HepG2 (cell line): ENCODE results near the gene MRPL2. TPM values are rescaled to one million over a fixed set of nuclear protein-coding genes. Genes with fewer than 3 reads are reported as not detected.

Experiments
- AHR ChIP-seq: IDR thresholded peaks from 2 replicates; pipeline ENCODE4 v1.6.1; 2018; ENCODE audit warnings: missing genetic modification reagents, missing compliant biosample characterization
- FIP1L1 ChIP-seq: fragments of 200-400 bp; formaldehyde crosslinking; IDR thresholded peaks from 2 replicates; pipeline ENCODE4 v1.6.1; 2018; ENCODE audit warnings: low read depth, mild to moderate bottlenecking, low read length, moderate library complexity, borderline replicate concordance; ENCODE audit not compliant: insufficient read depth
- HIC2 ChIP-seq: sonication (generic); formaldehyde crosslinking; IDR thresholded peaks from 2 replicates; pipeline ENCODE4 v1.9.0; 2022; ENCODE audit warnings: low read depth, missing genetic modification reagents
- HOXA7 ChIP-seq: sonication (generic); formaldehyde crosslinking; IDR thresholded peaks from 2 replicates; pipeline ENCODE4 v1.8.1; 2022; ENCODE audit warnings: mild to moderate bottlenecking, missing genetic modification reagents, moderate library complexity
- JARID2 ChIP-seq: sonication (generic); formaldehyde crosslinking; IDR thresholded peaks from 2 replicates; pipeline ENCODE4 v1.8.1; 2023; ENCODE audit warnings: missing genetic modification reagents, inconsistent platforms; ENCODE audit not compliant: insufficient replicate concordance
- MTERF4 ChIP-seq: sonication (generic); formaldehyde crosslinking; IDR thresholded peaks from 2 replicates; pipeline ENCODE4 v1.8.0; 2023; ENCODE audit warnings: mild to moderate bottlenecking, missing genetic modification reagents
- NFIC ChIP-seq: IDR thresholded peaks from 2 replicates; pipeline ENCODE4 v1.6.1; 2012; ENCODE audit warnings: mild to moderate bottlenecking, low read length, inconsistent platforms
- NR2F6 ChIP-seq, 2 experiments: IDR thresholded peaks; 2 replicates each; pipeline ENCODE4 v1.6.1; 2016; ENCODE audit warnings: antibody characterized with exemption in 1 of 2, mild to moderate bottlenecking in 1 of 2
- RBAK ChIP-seq: sonication (generic); formaldehyde crosslinking; IDR thresholded peaks from 2 replicates; pipeline ENCODE4 v1.5.1; 2020; ENCODE audit warnings: mild to moderate bottlenecking, missing genetic modification reagents
- TRIM24 ChIP-seq: sonication (generic); formaldehyde crosslinking; IDR thresholded peaks from 2 replicates; pipeline ENCODE4 v1.8.0; 2022; ENCODE audit warnings: mild to moderate bottlenecking, missing genetic modification reagents
- ZBTB7B ChIP-seq: sonication (generic); formaldehyde crosslinking; IDR thresholded peaks from 2 replicates; pipeline ENCODE4 v1.4.0; 2020; ENCODE audit warnings: missing genetic modification reagents
- ZNF235 ChIP-seq: sonication (generic); formaldehyde crosslinking; IDR thresholded peaks from 2 replicates; pipeline ENCODE4 v1.8.1; 2023; ENCODE audit warnings: mild to moderate bottlenecking, missing genetic modification reagents, borderline replicate concordance
- ZNF280B ChIP-seq: sonication (generic); formaldehyde crosslinking; IDR thresholded peaks from 2 replicates; pipeline ENCODE4 v1.5.0; 2020; ENCODE audit warnings: missing genetic modification reagents, mild to moderate bottlenecking, borderline replicate concordance
- ZNF550 ChIP-seq: sonication (generic); formaldehyde crosslinking; IDR thresholded peaks from 2 replicates; pipeline ENCODE4 v1.4.0; 2020; ENCODE audit warnings: mild to moderate bottlenecking, missing genetic modification reagents, borderline replicate concordance
- ZNF572 ChIP-seq: sonication (generic); formaldehyde crosslinking; IDR thresholded peaks from 2 replicates; pipeline ENCODE4 v1.5.1; 2020; ENCODE audit warnings: mild to moderate bottlenecking, missing genetic modification reagents
- ZNF605 ChIP-seq: sonication (generic); formaldehyde crosslinking; IDR thresholded peaks from 2 replicates; pipeline ENCODE4 v1.8.0; 2022; ENCODE audit warnings: mild to moderate bottlenecking, missing genetic modification reagents
- ZNF816 ChIP-seq: sonication (generic); formaldehyde crosslinking; IDR thresholded peaks from 2 replicates; pipeline ENCODE4 v1.8.0; 2022; ENCODE audit warnings: missing genetic modification reagents, mild to moderate bottlenecking, borderline replicate concordance
- ZSCAN22 ChIP-seq: sonication (generic); formaldehyde crosslinking; IDR thresholded peaks from 2 replicates; pipeline ENCODE4 v1.4.0; 2020; ENCODE audit warnings: mild to moderate bottlenecking, missing genetic modification reagents
- polyA plus RNA-seq, 8 experiments: library from polyadenylated mRNA; depleted of rRNA in 3 of 8; stranded (reverse) in 7 of 8; unstranded in 1 of 8; fragments of >200 nt; fragmentation: Illumina TruSeq in 4 of 8; extraction: Trizol in 4 of 8; gene quantifications; 2 replicates each; pipeline versions ENCODE4 v1.2.1 to v1.2.3, GENCODE V29; 2011 to 2016; ENCODE audit warnings: low read depth in 4 of 8, missing spikeins in 1 of 8, mixed read lengths in 1 of 8; ENCODE audit not compliant: insufficient read depth in 1 of 8
- total RNA-seq, 5 experiments: library from RNA; depleted of rRNA; stranded (reverse); fragments of >200 nt; fragmentation: Illumina TruSeq; extraction: Trizol; gene quantifications; 2 replicates each; pipeline ENCODE4 v1.2.3, GENCODE V29; 2016; ENCODE audit warnings: low read depth in 1 of 5
- TF ChIP-seq, protein P1 (sequence below): sonication (generic); formaldehyde crosslinking; IDR thresholded peaks from 2 replicates; pipeline ENCODE4 v1.8.0; 2022; ENCODE audit warnings: mild to moderate bottlenecking, missing genetic modification reagents, borderline replicate concordance
- TF ChIP-seq, protein P2 (sequence below): IDR thresholded peaks from 2 replicates; pipeline ENCODE4 v1.6.1; 2012; ENCODE audit warnings: inconsistent platforms
- TF ChIP-seq, protein P3 (sequence below): sonication (generic); formaldehyde crosslinking; IDR thresholded peaks from 2 replicates; pipeline ENCODE4 v1.4.0; 2020; ENCODE audit warnings: mild to moderate bottlenecking, low read depth, missing genetic modification reagents

MRPL2 gene
- total and polyA plus RNA-seq, 2 of the 13 experiments (the other 11 are each of a cell fraction or from before 2014, with no cell fraction given) = 56.8 to 65.6 TPM

GRCh38 chr6:43052842-43053544 is 6.2 kb downstream of the MRPL2 start (continued):
- no peak for TF ChIP-seq MTERF4 (CRISPR knock-in tag)
- TF ChIP-seq, protein P1, sequence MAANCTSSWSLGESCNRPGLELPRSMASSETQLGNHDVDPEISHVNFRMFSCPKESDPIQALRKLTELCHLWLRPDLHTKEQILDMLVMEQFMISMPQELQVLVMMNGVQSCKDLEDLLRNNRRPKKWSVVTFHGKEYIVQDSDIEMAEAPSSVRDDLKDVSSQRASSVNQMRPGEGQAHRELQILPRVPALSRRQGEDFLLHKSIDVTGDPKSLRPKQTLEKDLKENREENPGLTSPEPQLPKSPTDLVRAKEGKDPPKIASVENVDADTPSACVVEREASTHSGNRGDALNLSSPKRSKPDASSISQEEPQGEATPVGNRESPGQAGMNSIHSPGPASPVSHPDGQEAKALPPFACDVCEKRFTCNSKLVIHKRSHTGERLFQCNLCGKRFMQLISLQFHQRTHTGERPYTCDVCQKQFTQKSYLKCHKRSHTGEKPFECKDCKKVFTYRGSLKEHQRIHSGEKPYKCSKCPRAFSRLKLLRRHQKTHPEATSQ (CRISPR knock-in tag) = no peak
- no peak for TF ChIP-seq ZNF605 (CRISPR knock-in tag)
- no peak for TF ChIP-seq HIC2 (CRISPR knock-in tag)
- TF ChIP-seq ZNF235 (CRISPR knock-in tag) = peak; percentile 8; the same call in 1 of the 2 replicates
- TF ChIP-seq ZNF280B (CRISPR knock-in tag) = no peak
- no peak for TF ChIP-seq NR2F6 (IDR thresholded peaks at IDR 0.05)
- no peak for TF ChIP-seq NR2F6 (CRISPR knock-in tag; IDR thresholded peaks at IDR 0.05)
- peak; percentile 34; the same call in 1 of the 2 replicates for TF ChIP-seq ZNF550
- no peak for TF ChIP-seq RBAK (CRISPR knock-in tag)
- TF ChIP-seq NFIC = no peak; the same call in 1 of the 2 replicates
- TF ChIP-seq JARID2 (CRISPR knock-in tag) = no peak
- TF ChIP-seq AHR (CRISPR knock-in tag) = no peak
- TF ChIP-seq TRIM24 (CRISPR knock-in tag) = no peak
- TF ChIP-seq ZBTB7B = no peak
- TF ChIP-seq FIP1L1 = no peak
- TF ChIP-seq, protein P2, sequence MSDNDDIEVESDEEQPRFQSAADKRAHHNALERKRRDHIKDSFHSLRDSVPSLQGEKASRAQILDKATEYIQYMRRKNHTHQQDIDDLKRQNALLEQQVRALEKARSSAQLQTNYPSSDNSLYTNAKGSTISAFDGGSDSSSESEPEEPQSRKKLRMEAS = peak; percentile 11; the same call in 1 of the 2 replicates
- TF ChIP-seq HOXA7 (CRISPR knock-in tag) = no peak
- no peak for TF ChIP-seq ZSCAN22 (CRISPR knock-in tag)
- TF ChIP-seq, protein P3, sequence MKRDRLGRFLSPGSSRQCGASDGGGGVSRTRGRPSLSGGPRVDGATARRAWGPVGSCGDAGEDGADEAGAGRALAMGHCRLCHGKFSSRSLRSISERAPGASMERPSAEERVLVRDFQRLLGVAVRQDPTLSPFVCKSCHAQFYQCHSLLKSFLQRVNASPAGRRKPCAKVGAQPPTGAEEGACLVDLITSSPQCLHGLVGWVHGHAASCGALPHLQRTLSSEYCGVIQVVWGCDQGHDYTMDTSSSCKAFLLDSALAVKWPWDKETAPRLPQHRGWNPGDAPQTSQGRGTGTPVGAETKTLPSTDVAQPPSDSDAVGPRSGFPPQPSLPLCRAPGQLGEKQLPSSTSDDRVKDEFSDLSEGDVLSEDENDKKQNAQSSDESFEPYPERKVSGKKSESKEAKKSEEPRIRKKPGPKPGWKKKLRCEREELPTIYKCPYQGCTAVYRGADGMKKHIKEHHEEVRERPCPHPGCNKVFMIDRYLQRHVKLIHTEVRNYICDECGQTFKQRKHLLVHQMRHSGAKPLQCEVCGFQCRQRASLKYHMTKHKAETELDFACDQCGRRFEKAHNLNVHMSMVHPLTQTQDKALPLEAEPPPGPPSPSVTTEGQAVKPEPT (CRISPR knock-in tag) = no peak
- 0 out of 2 replicates have a peak, but pooled peaks have one; percentile 10 for TF ChIP-seq ZNF572
- peak; percentile 74; the same call in 1 of the 2 replicates for TF ChIP-seq ZNF816 (CRISPR knock-in tag)
